Suprapubic skin (tissue), 3 donors: ENCODE measurements around the gene ANKRD9.

ENCODE experiments used
- CTCF ChIP-seq, 2 donors: fragments of 200-600 bp in 1 of 2; fragments of 450-650 bp in 1 of 2; sonication (generic) in 1 of 2; IDR thresholded peaks; one replicate each; pipeline ENCODE4 v1.5.1; 2016 to 2019; ENCODE audit warnings: antibody characterized with exemption in 2 of 2, mild to moderate bottlenecking in 1 of 2, moderate library complexity in 1 of 2
- EP300 ChIP-seq: sonication (generic); formaldehyde crosslinking; IDR thresholded peaks from one replicate; pipeline ENCODE4 v1.6.1; 2017; ENCODE audit warnings: antibody characterized with exemption
- POLR2A ChIP-seq, 2 donors: fragments of 450-650 bp; IDR thresholded peaks; one replicate each; pipeline ENCODE4 v1.6.1; 2017; ENCODE audit warnings: antibody characterized with exemption in 2 of 2, mild to moderate bottlenecking in 2 of 2, moderate library complexity in 2 of 2

GRCh38 chr14:102485693-102486512 is 23.7 kb downstream of the ANKRD9 start:
- TF ChIP-seq CTCF (IDR thresholded peaks at IDR 0.05): no peak
- TF ChIP-seq EP300: no peak
- TF ChIP-seq POLR2A (IDR thresholded peaks at IDR 0.05): no peak
